H1 (cell line): Measurements from ENCODE around the gene ABHD14A. TPM values are rescaled to one million over a fixed set of nuclear protein-coding genes. Genes with fewer than 3 reads are reported as not detected.

Experiments
- CTCF ChIA-PET: fragments of 300-600 bp; sonication (Branson Sonifier 250); formaldehyde crosslinking; loops from one replicate; lab custom pipeline; 2021; ENCODE audit not compliant: partially characterized antibody; lab: Charles Lee
- POLR2A ChIA-PET: fragments of 300-600 bp; sonication (Branson Sonifier 250); formaldehyde crosslinking; loops from one replicate; lab custom pipeline; 2021; ENCODE audit warnings: inconsistent platforms; ENCODE audit not compliant: partially characterized antibody; lab: Charles Lee
- DNase-seq, 2 experiments: peaks; one replicate each; pipeline versions ENCODE4 v3.0.0 to v3.0.0-alpha.2; 2010 to 2022; ENCODE audit warnings: low spot score in 2 of 2, low read depth in 1 of 2, mixed read lengths in 1 of 2
- FAIRE-seq: peaks from 2 replicates; lab custom pipeline; 2011; peaks lifted over from hg19 to GRCh38; lab: Jason Lieb, UNC
- H2AFZ ChIP-seq: 2 replicates; pipeline ENCODE4 v1.8.1; 2012; ENCODE audit warnings: low read length, inconsistent platforms
- H2AK5ac ChIP-seq: 2 replicates; pipeline ENCODE4 v1.6.1; 2013; ENCODE audit warnings: low read depth, low read length
- H2BK120ac ChIP-seq: replicated peaks from 2 replicates; pipeline ENCODE3; 2013; ENCODE audit warnings: low read depth, low read length, inconsistent platforms
- H2BK12ac ChIP-seq: 2 replicates; pipeline ENCODE4 v1.6.1; 2013; ENCODE audit warnings: low read depth, low read length
- H2BK15ac ChIP-seq: 2 replicates; pipeline ENCODE4 v1.6.1; 2013; ENCODE audit warnings: low read length
- H2BK20ac ChIP-seq: 2 replicates; pipeline ENCODE4 v1.6.1; 2013; ENCODE audit warnings: low read length
- H2BK5ac ChIP-seq: 2 replicates; pipeline ENCODE4 v1.6.1; 2013; ENCODE audit warnings: low read depth, low read length
- H3K14ac ChIP-seq: 2 replicates; pipeline ENCODE4 v1.6.1; 2013; ENCODE audit warnings: inconsistent platforms; ENCODE audit not compliant: insufficient read length
- H3K18ac ChIP-seq: 2 replicates; pipeline ENCODE4 v1.6.1; 2013; ENCODE audit warnings: low read length; ENCODE audit errors: extremely low read depth
- H3K23ac ChIP-seq: 2 replicates; pipeline ENCODE4 v1.6.1; 2013; ENCODE audit warnings: inconsistent platforms; ENCODE audit not compliant: insufficient read length
- H3K23me2 ChIP-seq: 2 replicates; pipeline ENCODE4 v1.6.1; 2013; ENCODE audit warnings: low read depth, low read length
- H3K27ac ChIP-seq: 2 replicates; pipeline ENCODE4 v1.6.1; 2011; ENCODE audit warnings: low read depth, low read length, inconsistent platforms
- H3K27me3 ChIP-seq, 4 experiments: replicated peaks in 1 of 4; 1 replicate in 1 of 4; 2 replicates in 3 of 4; pipeline versions ENCODE4 v1.6.1 to v1.8.1; 2011 to 2013; ENCODE audit warnings: low read length in 3 of 4, mild to moderate bottlenecking in 3 of 4, inconsistent platforms in 2 of 4, mixed read lengths in 2 of 4, moderate library complexity in 1 of 4; ENCODE audit not compliant: control insufficient read depth in 3 of 4, insufficient read depth in 3 of 4; ENCODE audit errors: extremely low read depth in 1 of 4
- H3K36me3 ChIP-seq, 4 experiments: 2 replicates each; pipeline versions ENCODE4 v1.6.1 to v1.8.1; 2011 to 2013; ENCODE audit warnings: mild to moderate bottlenecking in 4 of 4, low read length in 3 of 4, moderate library complexity in 2 of 4, control low read depth in 1 of 4, inconsistent platforms in 1 of 4; ENCODE audit not compliant: insufficient read depth in 4 of 4, control insufficient read depth in 2 of 4
- H3K4ac ChIP-seq: replicated peaks from 2 replicates; pipeline ENCODE3; 2013; ENCODE audit warnings: low read length, low read depth, mixed read lengths, inconsistent platforms; ENCODE audit not compliant: insufficient read length
- H3K4me1 ChIP-seq, 4 experiments: replicated peaks in 1 of 4; 1 replicate in 1 of 4; 2 replicates in 3 of 4; pipeline versions ENCODE4 v1.6.1 to v1.8.1; 2011 to 2013; ENCODE audit warnings: low read length in 3 of 4, inconsistent platforms in 2 of 4, mixed read lengths in 1 of 4; ENCODE audit not compliant: insufficient read depth in 4 of 4, control insufficient read depth in 3 of 4
- H3K4me2 ChIP-seq, 2 experiments: 2 replicates each; pipeline versions ENCODE4 v1.6.1 to v1.8.1; 2011 to 2013; ENCODE audit warnings: low read depth in 2 of 2, low read length in 2 of 2, control low read depth in 1 of 2, inconsistent platforms in 1 of 2, mild to moderate bottlenecking in 1 of 2; ENCODE audit not compliant: insufficient read depth in 1 of 2
- H3K4me3 ChIP-seq, 4 experiments: fragments of 200-600, 300-600 bp in 1 of 4; sonication (generic), shearing (Covaris generic), sonication (Bioruptor Twin) in 1 of 4; 2 replicates each; pipeline versions ENCODE4 v1.5.1 to v1.8.1; 2011 to 2016; ENCODE audit warnings: low read length in 4 of 4, low read depth in 3 of 4, control low read depth in 2 of 4, inconsistent platforms in 2 of 4, mild to moderate bottlenecking in 2 of 4, mixed read lengths in 1 of 4, moderate library complexity in 1 of 4; ENCODE audit not compliant: insufficient read depth in 2 of 4; ENCODE audit errors: extremely low read depth in 1 of 4
- H3K56ac ChIP-seq: replicated peaks from 2 replicates; pipeline ENCODE3; 2013; ENCODE audit warnings: low read depth, mild to moderate bottlenecking, mixed read lengths, low read length, inconsistent platforms; ENCODE audit not compliant: insufficient read length
- H3K79me1 ChIP-seq: 2 replicates; pipeline ENCODE4 v1.6.1; 2013; ENCODE audit warnings: low read depth, low read length, control low read depth
- H3K79me2 ChIP-seq, 2 experiments: 2 replicates each; pipeline versions ENCODE4 v1.6.1 to v1.8.1; 2012 to 2013; ENCODE audit warnings: low read length in 2 of 2, mild to moderate bottlenecking in 2 of 2, inconsistent platforms in 1 of 2; ENCODE audit not compliant: insufficient read depth in 2 of 2, control insufficient read depth in 1 of 2
- H3K9ac ChIP-seq, 4 experiments: replicated peaks in 1 of 4; 1 replicate in 1 of 4; 2 replicates in 3 of 4; pipeline versions ENCODE4 v1.6.1 to v1.8.1; 2011 to 2013; ENCODE audit warnings: low read depth in 3 of 4, low read length in 3 of 4, control low read depth in 2 of 4, mild to moderate bottlenecking in 2 of 4, moderate library complexity in 2 of 4, inconsistent platforms in 1 of 4; ENCODE audit errors: extremely low read depth in 1 of 4
- H3K9me3 ChIP-seq, 2 experiments: 2 replicates each; pipeline versions ENCODE4 v1.6.1 to v1.8.1; 2012 to 2013; ENCODE audit warnings: mild to moderate bottlenecking in 2 of 2, moderate library complexity in 2 of 2, control low read depth in 1 of 2, inconsistent platforms in 1 of 2, low read depth in 1 of 2, low read length in 1 of 2, mixed read lengths in 1 of 2; ENCODE audit not compliant: insufficient read depth in 2 of 2
- H4K20me1 ChIP-seq, 2 experiments: replicated peaks in 1 of 2; 2 replicates each; pipeline versions ENCODE3 to v1.8.1; 2011 to 2013; ENCODE audit warnings: inconsistent platforms in 2 of 2, low read length in 2 of 2, mild to moderate bottlenecking in 1 of 2; ENCODE audit not compliant: insufficient read depth in 2 of 2, control insufficient read depth in 1 of 2
- H4K5ac ChIP-seq: 2 replicates; pipeline ENCODE4 v1.6.1; 2013; ENCODE audit warnings: low read length, low read depth, mixed read lengths, inconsistent platforms; ENCODE audit not compliant: insufficient read length
- H4K8ac ChIP-seq: 2 replicates; pipeline ENCODE4 v1.8.0; 2013; ENCODE audit warnings: mild to moderate bottlenecking, moderate library complexity, low read length, inconsistent platforms; ENCODE audit not compliant: insufficient read depth; ENCODE audit errors: extremely low read depth
- H4K91ac ChIP-seq: replicated peaks from 2 replicates; pipeline ENCODE3; 2013; ENCODE audit warnings: low read length, mixed read lengths, inconsistent platforms; ENCODE audit not compliant: insufficient read length
- BCL11A ChIP-seq, 2 experiments: IDR thresholded peaks; one replicate each; pipeline ENCODE4 v1.6.1; 2011; ENCODE audit warnings: low read depth in 2 of 2, low read length in 2 of 2, mild to moderate bottlenecking in 2 of 2
- CBX8 ChIP-seq: fragments of 300-800, 300-1000 bp; sonication (generic); IDR thresholded peaks from 2 replicates; pipeline ENCODE4 v1.7.1; 2016; ENCODE audit warnings: low read depth, low read length, borderline replicate concordance
- FOSL1 ChIP-seq: IDR thresholded peaks from 2 replicates; pipeline ENCODE4 v1.6.1; 2011; ENCODE audit warnings: mild to moderate bottlenecking, low read depth, low read length, moderate library complexity; ENCODE audit not compliant: insufficient read depth
- KDM4A ChIP-seq: IDR thresholded peaks from one replicate; pipeline ENCODE4 v1.7.1; 2012; ENCODE audit warnings: low read depth, mild to moderate bottlenecking, moderate library complexity, low read length, inconsistent platforms; ENCODE audit not compliant: severe bottlenecking
- NANOG ChIP-seq: IDR thresholded peaks from 2 replicates; pipeline ENCODE4 v1.6.1; 2011; ENCODE audit warnings: low read length, low read depth, mild to moderate bottlenecking, inconsistent platforms; ENCODE audit not compliant: insufficient read depth, poor library complexity, severe bottlenecking
- RFX5 ChIP-seq: IDR thresholded peaks from 2 replicates; pipeline ENCODE4 v1.6.1; 2011; ENCODE audit warnings: low read depth, low read length, improper control_type of control experiment, borderline replicate concordance
- SP2 ChIP-seq: IDR thresholded peaks from 2 replicates; pipeline ENCODE4 v1.6.1; 2012; ENCODE audit warnings: mild to moderate bottlenecking, low read length, inconsistent platforms
- TBP ChIP-seq: IDR thresholded peaks from 2 replicates; pipeline ENCODE4 v1.6.1; 2011; ENCODE audit warnings: low read depth, low read length, improper control_type of control experiment
- TEAD4 ChIP-seq: IDR thresholded peaks from 2 replicates; pipeline ENCODE4 v1.6.1; 2012; ENCODE audit warnings: low read depth, low read length, inconsistent platforms, mixed read lengths
- WGBS, 2 experiments: shearing (Covaris generic) in 1 of 2; methylation state at CpG; one replicate each; pipeline versions ENCODE4 v1.1.6 to v1.1.7; 2013 to 2015; ENCODE audit warnings: low lambda C conversion rate in 2 of 2, mixed read lengths in 2 of 2, inconsistent platforms in 1 of 2, low coverage in 1 of 2, missing lambda C conversion rate in 1 of 2; ENCODE audit not compliant: insufficient replicate concordance in 2 of 2, insufficient coverage in 1 of 2, insufficient read length in 1 of 2; ENCODE audit errors: extremely low coverage in 1 of 2, missing lambda C conversion rate in 1 of 2; 5-methylcytosine and 5-hydroxymethylcytosine counted together
- polyA plus RNA-seq, 7 experiments: library from polyadenylated mRNA; depleted of rRNA in 3 of 7; stranded (reverse) in 5 of 7; unstranded in 2 of 7; fragments of >200 nt in 5 of 7; fragments of 200-250 nt in 2 of 7; gene quantifications; 1 replicate in 5 of 7; 2 replicates in 1 of 7; 4 replicates in 1 of 7; pipeline versions ENCODE4 v1.2.1 to v1.2.3, GENCODE V29; 2011 to 2013; ENCODE audit warnings: missing spikeins in 2 of 7, mixed read lengths in 2 of 7
- total RNA-seq: library from RNA; stranded (reverse); fragmentation: NEBNext Ultra II Directional; extraction: Animal tissue kit (Norgen Biotek cat#: 25700); gene quantifications from 2 replicates; pipeline ENCODE4 v1.2.1, GENCODE V29; 2021

The ABHD14A gene
- total and polyA plus RNA-seq, 2 of the 8 experiments (the other 6 are each of a cell fraction or from before 2014, with no cell fraction given), result 4.6 to 9.8 TPM

GRCh38 chr3:51930439-51930838 is 44.4 kb upstream of the ABHD14A start:
- no peak overlapping the region for H4K91ac ChIP-seq
- H2BK20ac ChIP-seq, result no peak overlapping the region
- H3K23me2 ChIP-seq, result no peaks in the 10 kb centered on the region
- no peak overlapping the region for H2BK120ac ChIP-seq
- no peak overlapping the region for H2AK5ac ChIP-seq
- no peaks in the 10 kb centered on the region for H3K79me1 ChIP-seq
- no peak overlapping the region for H3K9ac ChIP-seq
- no peak overlapping the region for H3K27ac ChIP-seq
- H2BK15ac ChIP-seq, result no peak overlapping the region
- H3K4ac ChIP-seq, result no peak overlapping the region
- peaks cover 0 to 16% of the 10 kb centered on the region in 2 experiments for H4K20me1 ChIP-seq
- no peak overlapping the region for H3K18ac ChIP-seq
- 92% methylated on average over 1 of the region's 1 CpG; no CpG with 5 or more reads in 1 of the 2 experiments for WGBS, 2 experiments
- H3K23ac ChIP-seq, result no peak overlapping the region
- H3K36me3 ChIP-seq, result peaks cover 14 to 26% (median 23%) of the 10 kb centered on the region in 4 experiments; a peak in 7 of 8 replicates
- H3K4me2 ChIP-seq, result no peak overlapping the region
- ChIA-PET CTCF (no interaction called here), POLR2A (interaction anchor here (1.7 kb wide), 2 partner anchors 10 to 39 kb away, joined by 4 read pairs; no protein-coding TSS in a partner anchor)
- no peak for DNase-seq
- no peak overlapping the region for H3K14ac ChIP-seq
- no peak overlapping the region for H3K4me3 ChIP-seq
- FAIRE-seq, result no peak
- no peak overlapping the region for H4K8ac ChIP-seq
- no peak overlapping the region for H2BK12ac ChIP-seq
- H3K4me1 ChIP-seq, result no peaks in the 10 kb centered on the region
- no peak overlapping the region for H2AFZ ChIP-seq
- H3K79me2 ChIP-seq, result no peaks in the 10 kb centered on the region
- H2BK5ac ChIP-seq, result no peak overlapping the region
- H4K5ac ChIP-seq, result no peak overlapping the region
- H3K27me3 ChIP-seq, result no peaks in the 10 kb centered on the region
- H3K9me3 ChIP-seq, result no peaks in the 10 kb centered on the region
- H3K56ac ChIP-seq, result no peak overlapping the region
- no peak for TF ChIP-seq BCL11A (IDR thresholded peaks at IDR 0.05; ENCODE audit: low read depth in 2 of 2, low read length in 2 of 2)
- no peak for TF ChIP-seq RFX5
- TF ChIP-seq CBX8, result no peak
- no peak for TF ChIP-seq TEAD4
- no peak for TF ChIP-seq KDM4A
- no peak for TF ChIP-seq FOSL1
- TF ChIP-seq NANOG, result no peak
- no peak for TF ChIP-seq SP2
- no peak for TF ChIP-seq TBP
